MM.1S (cell line): Measurements from ENCODE around the gene CFAP77.

Experiments
- DNase-seq: peaks from one replicate; pipeline ENCODE4 v3.0.0-alpha.2; 2015
- H2AFZ ChIP-seq: fragments of 300-600 bp; sonication (generic); 2 replicates; pipeline ENCODE4 v1.6.0; 2016; ENCODE audit warnings: antibody characterized with exemption, low read length
- H3F3A ChIP-seq: fragments of 300-600 bp; sonication (generic); 2 replicates; pipeline ENCODE4 v1.6.1; 2016; ENCODE audit warnings: mild to moderate bottlenecking, antibody characterized with exemption, low read length, moderate library complexity, mixed read lengths; ENCODE audit not compliant: insufficient read depth
- H3K27ac ChIP-seq: fragments of 300-600 bp; sonication (generic); 2 replicates; pipeline ENCODE4 v1.5.1; 2016; ENCODE audit warnings: mild to moderate bottlenecking, low read length
- H3K27me3 ChIP-seq: fragments of 300-600 bp; sonication (generic); replicated peaks from 2 replicates; pipeline ENCODE4 v1.6.0; 2016; ENCODE audit warnings: low read length; ENCODE audit not compliant: insufficient read depth
- H3K36me3 ChIP-seq: fragments of 300-600 bp; sonication (generic); replicated peaks from 2 replicates; pipeline ENCODE4 v1.6.1; 2016; ENCODE audit warnings: mild to moderate bottlenecking, low read length, mixed read lengths; ENCODE audit not compliant: insufficient read depth
- H3K4me1 ChIP-seq: fragments of 300-600 bp; sonication (generic); 2 replicates; pipeline ENCODE4 v1.6.1; 2016; ENCODE audit warnings: low read length, mixed read lengths
- H3K4me2 ChIP-seq: fragments of 300-600 bp; sonication (generic); 2 replicates; pipeline ENCODE4 v1.6.0; 2016; ENCODE audit warnings: low read depth, low read length
- H3K4me3 ChIP-seq: fragments of 300-600 bp; sonication (generic); 2 replicates; pipeline ENCODE4 v1.5.1; 2016; ENCODE audit warnings: low read length, mixed read lengths
- H3K79me2 ChIP-seq: fragments of 300-600 bp; sonication (generic); 2 replicates; pipeline ENCODE4 v1.6.1; 2016; ENCODE audit warnings: mixed run types, low read length, mixed read lengths
- H3K9ac ChIP-seq: fragments of 300-600 bp; sonication (generic); 2 replicates; pipeline ENCODE4 v1.6.1; 2016; ENCODE audit warnings: low read length, mixed read lengths
- H3K9me2 ChIP-seq: fragments of 300-600 bp; sonication (generic); replicated peaks from 2 replicates; pipeline ENCODE4 v1.6.1; 2016; ENCODE audit warnings: mild to moderate bottlenecking, low read length, mixed read lengths; ENCODE audit not compliant: insufficient read depth
- H3K9me3 ChIP-seq: fragments of 300-600 bp; sonication (generic); replicated peaks from 2 replicates; pipeline ENCODE4 v1.6.1; 2016; ENCODE audit warnings: mild to moderate bottlenecking, low read length, mixed read lengths; ENCODE audit not compliant: insufficient read depth
- H4K20me1 ChIP-seq: fragments of 300-600 bp; sonication (generic); 2 replicates; pipeline ENCODE4 v1.6.1; 2016; ENCODE audit warnings: mild to moderate bottlenecking, low read length, moderate library complexity, mixed read lengths; ENCODE audit not compliant: insufficient read depth
- EZH2 ChIP-seq: fragments of 300-600 bp; sonication (generic); optimal IDR thresholded peaks from 2 replicates; pipeline ENCODE3; 2017; ENCODE audit warnings: low read depth, mild to moderate bottlenecking, antibody characterized with exemption, low read length, mixed read lengths
- EZH2phosphoT487 ChIP-seq: fragments of 300-600 bp; sonication (generic); IDR thresholded peaks from 2 replicates; pipeline ENCODE4 v1.6.1; 2018; ENCODE audit warnings: antibody characterized with exemption, low read length
- TF ChIP-seq, protein P1 (sequence below): fragments of 300-600 bp; sonication (generic); IDR thresholded peaks from 2 replicates; pipeline ENCODE4 v1.5.1; 2016; ENCODE audit warnings: antibody characterized with exemption, low read length, mixed read lengths

CFAP77 gene

DNA sequence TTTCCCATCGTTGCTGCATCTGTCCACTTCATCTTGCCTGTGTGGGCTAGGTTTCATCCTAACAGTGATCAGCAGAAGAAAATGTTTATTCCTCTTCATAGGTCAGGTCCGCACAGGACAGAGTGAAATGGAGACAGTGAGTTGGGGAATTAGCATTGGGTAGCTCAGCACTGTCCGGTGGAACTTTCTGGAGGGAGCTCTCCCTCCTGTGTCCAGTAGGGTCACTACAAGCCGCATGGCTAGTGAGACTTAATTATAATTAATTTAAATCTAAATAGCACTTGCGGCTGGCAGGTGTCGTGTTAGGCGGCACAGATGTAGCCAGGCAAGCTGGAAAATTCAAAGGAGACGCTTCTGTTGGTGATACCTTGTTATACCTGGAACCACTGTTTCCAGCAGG is 48.4 kb downstream of the CFAP77 start:
- Histone ChIP-seq H3K9me2 (no peaks in the 10 kb centered on the region), H3K27me3 (peaks cover 97% of the 10 kb centered on the region), H3F3A (no peaks in the 10 kb centered on the region), H2AFZ (no peak overlapping the region), H3K27ac (no peak overlapping the region), H3K4me1 (no peaks in the 10 kb centered on the region), H3K9ac (no peak overlapping the region), H4K20me1 (no peaks in the 10 kb centered on the region), H3K79me2 (no peaks in the 10 kb centered on the region), H3K9me3 (no peaks in the 10 kb centered on the region), H3K36me3 (no peaks in the 10 kb centered on the region), H3K4me3 (no peak overlapping the region), H3K4me2 (no peak overlapping the region)
- TF ChIP-seq EZH2phosphoT487: no peak
- TF ChIP-seq, protein P1, sequence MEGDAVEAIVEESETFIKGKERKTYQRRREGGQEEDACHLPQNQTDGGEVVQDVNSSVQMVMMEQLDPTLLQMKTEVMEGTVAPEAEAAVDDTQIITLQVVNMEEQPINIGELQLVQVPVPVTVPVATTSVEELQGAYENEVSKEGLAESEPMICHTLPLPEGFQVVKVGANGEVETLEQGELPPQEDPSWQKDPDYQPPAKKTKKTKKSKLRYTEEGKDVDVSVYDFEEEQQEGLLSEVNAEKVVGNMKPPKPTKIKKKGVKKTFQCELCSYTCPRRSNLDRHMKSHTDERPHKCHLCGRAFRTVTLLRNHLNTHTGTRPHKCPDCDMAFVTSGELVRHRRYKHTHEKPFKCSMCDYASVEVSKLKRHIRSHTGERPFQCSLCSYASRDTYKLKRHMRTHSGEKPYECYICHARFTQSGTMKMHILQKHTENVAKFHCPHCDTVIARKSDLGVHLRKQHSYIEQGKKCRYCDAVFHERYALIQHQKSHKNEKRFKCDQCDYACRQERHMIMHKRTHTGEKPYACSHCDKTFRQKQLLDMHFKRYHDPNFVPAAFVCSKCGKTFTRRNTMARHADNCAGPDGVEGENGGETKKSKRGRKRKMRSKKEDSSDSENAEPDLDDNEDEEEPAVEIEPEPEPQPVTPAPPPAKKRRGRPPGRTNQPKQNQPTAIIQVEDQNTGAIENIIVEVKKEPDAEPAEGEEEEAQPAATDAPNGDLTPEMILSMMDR: no peak
- TF ChIP-seq EZH2: no peak
- DNase-seq: no peak

DNA sequence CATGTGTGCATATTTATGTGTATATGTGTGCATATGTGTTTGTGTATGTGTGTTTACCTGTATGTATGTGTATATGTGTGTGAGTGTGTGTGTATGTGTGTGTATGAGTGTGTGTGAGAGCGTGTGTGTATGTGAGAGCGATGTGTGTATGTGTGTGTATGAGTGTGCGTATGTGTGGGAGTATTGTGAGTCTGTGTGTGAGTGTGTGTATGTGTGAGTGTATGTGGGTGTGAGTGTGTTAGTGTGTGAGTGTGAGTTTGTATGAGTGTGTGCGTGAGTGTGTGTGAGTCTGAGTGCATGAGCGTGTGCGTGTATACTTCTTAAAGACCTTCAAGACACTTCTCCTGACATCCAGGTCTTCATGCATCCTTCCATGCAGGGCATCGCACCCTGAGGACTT is 49.6 kb downstream of the CFAP77 start:
- Histone ChIP-seq H4K20me1 (no peaks in the 10 kb centered on the region), H3K36me3 (no peaks in the 10 kb centered on the region), H3K4me3 (no peak overlapping the region), H3K9me2 (no peaks in the 10 kb centered on the region), H3K27ac (no peak overlapping the region), H2AFZ (no peak overlapping the region), H3K79me2 (no peaks in the 10 kb centered on the region), H3F3A (no peaks in the 10 kb centered on the region), H3K4me1 (no peaks in the 10 kb centered on the region), H3K27me3 (peaks cover 97% of the 10 kb centered on the region), H3K4me2 (no peak overlapping the region), H3K9ac (no peak overlapping the region), H3K9me3 (no peaks in the 10 kb centered on the region)
- TF ChIP-seq EZH2 (no peak), EZH2phosphoT487 (no peak)
- TF ChIP-seq, protein P1: no peak
- DNase-seq: no peak

DNA sequence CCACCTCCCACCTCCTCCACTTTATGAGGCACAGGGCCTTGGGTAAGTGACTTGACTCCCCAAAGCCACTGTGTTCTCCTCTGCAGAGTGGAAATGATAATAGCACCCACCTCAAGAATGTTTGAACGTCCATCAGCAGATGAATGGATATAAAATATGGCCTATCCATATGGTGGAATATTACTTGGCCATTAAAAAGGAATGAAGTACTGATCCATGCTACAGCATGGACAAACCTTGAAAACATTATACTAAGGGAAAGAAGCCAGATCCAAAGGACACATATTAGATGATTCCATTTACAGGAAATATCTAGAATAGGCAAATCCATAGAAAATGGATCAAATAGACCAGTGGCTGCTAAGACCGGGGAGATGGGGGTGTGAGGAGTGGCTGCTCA is 50.2 kb downstream of the CFAP77 start:
- H3K27ac ChIP-seq: no peak overlapping the region
- no peaks in the 10 kb centered on the region for H3K9me3 ChIP-seq
- no peak for DNase-seq
- H3K9ac ChIP-seq: no peak overlapping the region
- H3F3A ChIP-seq: no peaks in the 10 kb centered on the region
- H3K4me1 ChIP-seq: no peaks in the 10 kb centered on the region
- no peak overlapping the region for H3K4me2 ChIP-seq
- no peak overlapping the region for H3K4me3 ChIP-seq
- H2AFZ ChIP-seq: no peak overlapping the region
- TF ChIP-seq, protein P1: no peak
- TF ChIP-seq EZH2phosphoT487 (no peak), EZH2 (no peak)
- no peaks in the 10 kb centered on the region for H3K36me3 ChIP-seq
- H3K79me2 ChIP-seq: no peaks in the 10 kb centered on the region
- H4K20me1 ChIP-seq: no peaks in the 10 kb centered on the region
- H3K9me2 ChIP-seq: no peaks in the 10 kb centered on the region
- H3K27me3 ChIP-seq: peaks cover 96% of the 10 kb centered on the region
